ENCODE measurements around the gene SNN. TPM values are rescaled to one million over a fixed set of nuclear protein-coding genes. Genes with fewer than 3 reads are reported as not detected.

SNN gene
- total RNA-seq, 2 donors from 2014 or later: 10.4 to 11.6 TPM

DNA sequence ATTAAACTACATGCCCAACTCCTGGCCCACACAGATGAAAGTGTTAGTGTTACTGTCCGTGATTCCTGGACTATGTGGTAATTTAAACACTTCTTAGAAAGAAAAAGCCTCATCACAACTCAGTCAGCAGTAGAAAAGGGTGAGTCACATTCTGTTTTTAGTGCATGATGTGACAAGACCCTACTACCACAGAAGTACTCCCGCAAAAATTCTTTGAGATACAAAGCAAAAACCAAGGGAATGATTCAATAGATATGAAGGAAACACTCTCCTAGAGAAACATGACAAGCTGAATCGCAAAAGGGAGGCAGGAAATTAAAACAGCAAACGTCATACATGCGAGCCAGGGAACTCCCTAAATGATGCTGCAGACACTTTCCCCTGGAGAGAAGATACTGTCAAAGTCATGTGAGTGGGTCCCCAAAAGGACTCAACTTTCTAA is 14.4 kb downstream of the SNN start:
- ATAC-seq (replicated peaks in 1 of 2): peak; percentile 59 to 79
- Mint-ChIP-seq H3K4me3 (peak overlapping the region in 1 of 2 donors; percentile 25), H3K36me3 (ENCODE audit: insufficient read depth in 2 of 2) (peaks cover 5 to 31% of the 10 kb centered on the region in 2 donors), H3K27me3 (ENCODE audit: low read depth) (no peaks in the 10 kb centered on the region), H3K27ac (peak overlapping the region; percentile 55), H3K9me3 (no peaks in the 10 kb centered on the region), H3K4me1 (ENCODE audit: low read depth) (peaks cover 55% of the 10 kb centered on the region)
- DNase-seq: no peak

DNA sequence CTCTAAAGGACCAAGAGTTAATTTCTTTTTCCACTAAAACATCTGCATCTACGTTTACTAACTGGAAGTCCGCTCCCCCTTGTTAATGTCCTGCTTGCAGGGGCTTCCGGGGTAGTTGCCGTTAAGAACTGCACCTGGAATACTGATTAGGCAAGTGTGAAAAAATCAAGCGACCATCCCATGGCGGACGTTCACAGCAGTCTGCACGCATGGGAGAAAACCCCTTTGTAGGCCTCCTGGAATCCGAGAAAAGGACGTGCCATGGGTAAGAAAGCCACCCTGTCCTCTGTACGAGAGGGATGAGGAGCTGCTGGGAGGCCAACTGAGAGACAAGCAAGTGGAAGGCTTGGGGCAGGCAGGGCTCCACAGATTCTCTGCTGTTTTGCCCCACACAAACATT is 14.9 kb downstream of the SNN start:
- H3K36me3 Mint-ChIP-seq (ENCODE audit: insufficient read depth in 2 of 2): peaks cover 6 to 29% of the 10 kb centered on the region in 2 donors

DNA sequence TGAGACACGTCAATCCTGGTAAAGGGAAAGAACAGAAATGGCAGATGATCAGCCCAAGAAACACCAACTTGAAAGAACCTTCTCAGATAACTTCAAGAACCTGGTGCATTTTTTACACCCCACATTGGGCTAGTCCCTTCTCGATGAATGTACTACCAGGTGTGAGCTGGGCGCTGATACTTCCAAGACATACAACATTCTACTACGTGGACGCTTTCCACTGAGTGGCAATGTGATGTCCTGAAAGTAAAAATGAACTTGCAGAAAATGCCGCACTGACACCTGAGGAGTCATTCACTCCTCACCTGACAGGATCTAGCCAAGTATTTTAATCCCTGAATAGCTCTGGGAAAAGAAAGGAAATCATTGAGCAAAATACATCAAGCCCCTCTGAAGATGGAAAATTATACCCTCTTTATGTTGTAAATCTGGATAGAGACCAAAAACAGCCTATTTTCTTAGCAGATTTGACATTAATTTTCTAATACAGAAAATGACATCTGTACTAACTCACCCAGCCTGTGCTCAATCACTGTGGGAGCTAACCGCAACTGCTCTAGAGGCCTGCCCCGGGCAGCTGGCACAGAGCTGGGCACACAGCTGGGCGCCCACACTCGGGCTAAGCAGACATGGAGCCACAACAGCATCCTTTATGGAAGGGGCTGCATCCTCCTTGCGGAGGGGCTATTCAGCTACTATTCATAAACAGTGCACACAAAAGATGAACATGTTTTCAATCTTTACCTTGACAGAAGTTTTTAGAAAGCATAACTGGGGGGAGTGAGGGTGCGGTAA is 16.2 kb downstream of the SNN start:
- Mint-ChIP-seq H3K27ac (peak overlapping the region; percentile 41), H3K27me3 (ENCODE audit: low read depth) (no peaks in the 10 kb centered on the region), H3K9me3 (no peaks in the 10 kb centered on the region), H3K36me3 (ENCODE audit: insufficient read depth in 2 of 2) (peaks cover 6 to 28% of the 10 kb centered on the region in 2 donors), H3K4me3 (no peak overlapping the region), H3K4me1 (ENCODE audit: low read depth) (peaks cover 46% of the 10 kb centered on the region)
- ATAC-seq (replicated peaks in 1 of 2) (no peak), DNase-seq (no peak)

More for the DNA sequence above, 14.9 kb downstream of the SNN start:
- no peak for ATAC-seq (replicated peaks in 1 of 2)
- H3K27ac Mint-ChIP-seq: no peak overlapping the region
- peaks cover 50% of the 10 kb centered on the region for H3K4me1 Mint-ChIP-seq (ENCODE audit: low read depth)
- DNase-seq: no peak
- no peak overlapping the region for H3K4me3 Mint-ChIP-seq
- H3K9me3 Mint-ChIP-seq: no peaks in the 10 kb centered on the region
- H3K27me3 Mint-ChIP-seq (ENCODE audit: low read depth): no peaks in the 10 kb centered on the region

DNA sequence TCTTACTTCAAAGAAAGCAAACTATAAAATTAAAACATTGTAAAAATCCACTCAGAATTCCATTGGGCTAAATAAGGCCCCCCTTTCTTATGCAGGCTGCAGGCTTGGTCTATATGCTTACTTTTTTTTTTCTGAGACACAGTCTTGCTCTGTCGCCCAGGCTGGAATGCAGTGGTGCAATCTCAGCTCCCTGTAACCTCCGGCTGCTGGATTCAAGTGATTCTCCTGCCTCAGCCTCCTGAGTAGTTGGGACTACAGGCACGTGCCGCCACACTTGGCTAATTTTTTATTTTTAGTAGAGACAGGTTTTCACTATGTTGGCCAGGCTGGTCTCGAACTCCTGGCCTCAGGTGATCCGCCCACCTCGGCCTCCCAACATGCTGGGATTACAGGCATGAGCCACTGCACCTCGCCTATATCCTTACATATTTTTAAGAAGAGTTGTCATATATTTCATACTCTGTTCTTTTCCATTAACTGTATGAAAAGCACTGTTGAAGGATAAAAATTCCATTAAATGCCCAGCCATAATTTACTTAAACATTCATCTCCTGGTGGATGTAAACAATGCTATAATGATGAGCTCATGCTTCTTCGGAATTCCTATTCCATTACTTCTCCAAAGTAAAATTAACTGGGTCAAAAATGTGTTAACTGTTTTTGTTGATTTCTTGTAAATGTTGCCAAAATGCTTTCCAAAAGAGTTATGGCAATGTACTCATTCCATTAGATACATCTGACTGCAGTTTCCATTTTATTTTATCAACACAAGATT is 17.8 kb downstream of the SNN start:
- peaks cover 6 to 35% of the 10 kb centered on the region in 2 donors for H3K36me3 Mint-ChIP-seq (ENCODE audit: insufficient read depth in 2 of 2)
- H3K4me3 Mint-ChIP-seq: no peak overlapping the region
- H3K4me1 Mint-ChIP-seq (ENCODE audit: low read depth): peaks cover 45% of the 10 kb centered on the region
- no peaks in the 10 kb centered on the region for H3K9me3 Mint-ChIP-seq
- peak overlapping the region; percentile 54 for H3K27ac Mint-ChIP-seq
- no peaks in the 10 kb centered on the region for H3K27me3 Mint-ChIP-seq (ENCODE audit: low read depth)
- ATAC-seq (replicated peaks in 1 of 2) (no peak), DNase-seq (no peak)

DNA sequence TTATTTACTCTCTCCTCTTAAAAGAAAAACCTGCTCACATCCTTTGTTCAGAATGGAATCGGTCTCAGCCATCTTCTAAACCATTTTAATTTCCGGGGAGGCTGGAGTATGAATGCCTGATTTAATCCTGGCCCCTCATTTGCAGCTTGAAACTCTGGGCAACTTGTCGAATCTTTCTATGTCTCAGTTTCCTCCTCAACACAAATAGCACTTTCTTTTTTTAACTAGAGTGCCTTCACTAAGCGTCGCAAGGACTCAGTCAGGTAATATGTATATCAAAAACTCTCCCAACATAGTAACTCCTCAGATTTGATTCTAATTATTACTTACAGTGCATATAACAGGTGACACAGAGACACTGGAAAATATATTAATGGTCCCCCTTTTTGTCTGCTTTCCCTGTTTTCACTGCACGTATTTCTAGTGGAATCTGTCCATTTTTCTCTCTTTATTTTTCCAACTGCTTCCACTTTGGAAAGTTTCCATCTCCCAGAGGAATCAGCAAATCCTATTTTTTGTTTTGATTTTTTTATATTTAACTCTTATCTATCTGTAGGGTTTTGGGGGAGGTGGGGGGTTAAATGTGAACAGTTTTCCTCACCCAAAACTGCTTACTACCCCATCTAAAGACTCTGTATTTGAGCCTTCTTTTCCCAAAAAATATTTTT is 18.6 kb downstream of the SNN start:
- Mint-ChIP-seq H3K9me3 (no peaks in the 10 kb centered on the region), H3K36me3 (ENCODE audit: insufficient read depth in 2 of 2) (peaks cover 6 to 42% of the 10 kb centered on the region in 2 donors), H3K4me3 (no peak overlapping the region), H3K27me3 (ENCODE audit: low read depth) (no peaks in the 10 kb centered on the region), H3K4me1 (ENCODE audit: low read depth) (peaks cover 38% of the 10 kb centered on the region), H3K27ac (no peak overlapping the region)
- no peak for DNase-seq
- no peak for ATAC-seq (replicated peaks in 1 of 2)

DNA sequence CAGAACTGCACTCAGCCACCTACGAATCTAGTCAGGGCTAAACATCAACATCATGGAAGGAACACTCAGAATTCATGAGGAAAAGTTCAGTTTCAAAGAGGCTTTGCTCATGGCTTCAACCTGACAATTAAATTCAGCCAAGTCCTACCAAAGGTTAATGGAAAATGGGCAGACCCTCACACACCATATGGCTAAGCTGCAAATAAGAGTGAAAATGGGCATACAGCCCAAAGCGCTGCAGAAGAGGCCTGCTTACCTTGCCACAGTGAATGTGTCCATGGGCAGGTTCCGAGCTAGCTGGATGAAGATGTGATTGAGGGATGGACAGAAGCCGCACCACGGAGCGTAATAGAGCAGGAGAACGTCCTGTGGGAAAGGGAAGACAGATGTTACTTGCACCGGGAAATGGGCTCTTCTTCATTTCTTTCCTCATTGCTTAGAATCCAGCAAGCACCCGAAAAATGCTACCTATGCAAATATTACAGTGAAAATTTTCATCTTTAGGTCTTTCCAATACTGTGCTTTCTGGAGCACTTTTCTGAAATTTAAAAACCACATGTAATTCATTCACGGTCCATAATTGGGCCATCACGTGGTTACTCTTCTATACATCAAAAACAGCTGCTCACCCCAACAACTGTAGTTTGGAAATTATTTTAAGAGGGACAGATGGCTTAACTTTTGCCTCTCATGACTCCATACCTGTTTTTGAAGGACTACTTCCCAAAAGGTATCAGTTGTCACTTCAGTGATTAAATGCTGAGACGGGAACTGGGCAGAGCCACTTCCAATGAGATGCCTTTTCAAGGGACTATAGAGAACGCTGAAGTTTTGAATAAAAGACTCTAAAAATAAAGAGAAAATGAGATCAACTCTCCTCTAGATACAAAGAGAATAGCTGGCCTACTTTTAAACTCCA is 19.6 kb downstream of the SNN start:
- H3K9me3 Mint-ChIP-seq: no peaks in the 10 kb centered on the region
- peak overlapping the region; percentile 60 for H3K27ac Mint-ChIP-seq
- DNase-seq: no peak
- H3K36me3 Mint-ChIP-seq (ENCODE audit: insufficient read depth in 2 of 2): peaks cover 6 to 46% of the 10 kb centered on the region in 2 donors
- no peak overlapping the region for H3K4me3 Mint-ChIP-seq
- H3K4me1 Mint-ChIP-seq (ENCODE audit: low read depth): peaks cover 28% of the 10 kb centered on the region
- no peak for ATAC-seq (replicated peaks in 1 of 2)
- H3K27me3 Mint-ChIP-seq (ENCODE audit: low read depth): no peaks in the 10 kb centered on the region

DNA sequence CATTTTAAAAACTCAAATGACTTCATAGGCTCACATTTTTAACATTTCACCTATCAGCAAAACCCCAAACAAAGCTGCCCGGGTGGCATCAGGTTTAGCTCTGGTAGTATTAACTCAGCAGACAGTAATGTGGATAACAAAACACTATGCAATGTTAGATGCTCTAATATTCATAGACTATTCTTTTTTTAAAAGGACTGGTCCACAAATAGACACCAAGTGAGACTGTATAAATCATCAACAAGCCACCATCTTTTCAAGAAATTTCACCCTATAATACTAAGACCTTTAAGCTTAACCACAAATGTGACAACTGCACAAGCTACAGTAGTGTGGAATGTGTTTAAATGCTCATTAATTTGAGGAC is 20.2 kb downstream of the SNN start:
- Mint-ChIP-seq H3K4me1 (ENCODE audit: low read depth) (peaks cover 22% of the 10 kb centered on the region), H3K27me3 (ENCODE audit: low read depth) (no peaks in the 10 kb centered on the region), H3K9me3 (no peaks in the 10 kb centered on the region), H3K27ac (peak overlapping the region; percentile 60), H3K36me3 (ENCODE audit: insufficient read depth in 2 of 2) (peaks cover 6 to 49% of the 10 kb centered on the region in 2 donors), H3K4me3 (no peak overlapping the region)
- ATAC-seq (replicated peaks in 1 of 2) (no peak), DNase-seq (no peak)

DNA sequence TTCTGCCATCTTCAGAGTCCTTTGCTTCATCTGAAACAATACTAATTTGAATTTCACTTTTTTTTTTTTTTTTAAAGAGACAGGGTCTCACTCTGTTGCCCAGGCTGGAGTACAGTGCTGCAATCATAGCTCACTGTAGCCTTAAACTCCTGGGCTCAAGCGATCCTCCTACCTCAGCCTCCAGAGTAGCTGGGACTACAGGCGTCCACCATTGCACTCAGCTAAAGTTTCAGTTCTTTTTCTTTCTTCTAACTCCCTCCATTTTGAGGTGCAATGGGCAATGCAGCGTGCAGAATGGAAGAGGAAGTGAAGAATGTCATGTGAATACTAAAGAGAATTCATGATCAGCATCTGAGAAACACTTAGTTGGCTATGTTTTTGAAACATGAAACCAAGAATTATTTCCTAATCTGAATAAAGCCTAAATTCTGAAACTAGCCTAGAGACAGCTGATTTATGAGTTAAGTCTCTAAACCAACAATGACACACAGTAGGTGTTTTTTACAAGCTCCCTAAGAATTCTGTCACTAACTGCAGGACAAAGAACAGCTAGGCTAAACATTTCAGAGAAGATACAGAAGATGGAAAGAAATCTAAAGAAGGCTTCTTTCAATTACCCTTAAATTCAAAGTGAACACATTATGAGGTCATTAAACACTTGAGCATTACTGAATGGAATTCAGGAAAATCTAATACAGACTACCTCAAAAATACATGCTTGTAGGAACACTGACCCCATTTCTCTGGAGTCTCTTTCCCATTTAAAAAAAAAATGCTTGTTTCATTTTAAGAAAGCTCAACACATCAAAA is 21.0 kb downstream of the SNN start:
- ATAC-seq (replicated peaks in 1 of 2) (peak in 1 of 2 donors; percentile 25), DNase-seq (no peak)
- Mint-ChIP-seq H3K27ac (peak overlapping the region; percentile 62), H3K4me1 (ENCODE audit: low read depth) (peaks cover 22% of the 10 kb centered on the region), H3K9me3 (no peaks in the 10 kb centered on the region), H3K36me3 (ENCODE audit: insufficient read depth in 2 of 2) (peaks cover 6 to 43% of the 10 kb centered on the region in 2 donors), H3K27me3 (ENCODE audit: low read depth) (no peaks in the 10 kb centered on the region), H3K4me3 (peak overlapping the region in 1 of 2 donors; percentile 36)

DNA sequence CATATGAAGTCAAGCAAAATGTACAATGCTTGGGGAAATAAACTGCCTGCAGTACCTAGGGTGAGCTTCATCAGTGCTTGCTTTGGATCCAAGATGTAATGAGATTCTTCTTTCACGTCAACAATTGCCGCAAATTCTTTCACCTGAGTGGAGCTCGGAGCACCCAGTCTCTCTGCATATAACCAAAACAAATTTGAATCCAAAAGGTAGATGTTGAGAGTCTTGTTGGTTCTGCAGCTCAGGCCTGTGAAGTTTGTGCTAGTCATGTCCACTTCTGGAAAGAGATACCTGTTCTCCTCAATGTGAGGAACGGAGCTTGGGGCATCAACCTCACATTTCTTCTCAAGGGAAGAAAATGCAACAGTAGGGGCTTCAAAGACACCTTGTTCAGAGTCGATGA is 23.0 kb downstream of the SNN start:
- Mint-ChIP-seq H3K27me3 (ENCODE audit: low read depth) (no peaks in the 10 kb centered on the region), H3K36me3 (ENCODE audit: insufficient read depth in 2 of 2) (peaks cover 6 to 48% of the 10 kb centered on the region in 2 donors), H3K9me3 (no peaks in the 10 kb centered on the region), H3K4me1 (ENCODE audit: low read depth) (peaks cover 31% of the 10 kb centered on the region), H3K4me3 (no peak overlapping the region), H3K27ac (no peak overlapping the region)
- ATAC-seq (replicated peaks in 1 of 2) (no peak), DNase-seq (no peak)

DNA sequence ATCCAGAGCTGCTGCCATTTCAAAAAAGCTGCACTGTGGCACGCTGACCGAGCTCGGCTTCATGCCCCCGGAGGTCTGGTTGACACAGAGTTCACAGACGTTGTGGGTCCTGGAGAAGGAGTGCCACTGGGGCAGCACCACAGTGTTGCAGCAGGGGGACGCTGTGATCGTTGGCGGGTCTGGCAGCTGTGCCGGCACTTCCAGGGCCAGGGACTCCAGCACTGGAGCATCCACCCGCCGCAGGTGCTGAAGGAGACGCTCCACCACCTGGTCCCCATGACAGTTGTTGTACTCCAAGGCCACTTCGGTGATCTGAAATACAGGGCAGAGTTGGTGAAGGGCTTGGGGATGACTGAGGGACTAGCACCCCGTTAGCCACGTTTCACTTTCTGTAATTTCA is 23.5 kb downstream of the SNN start:
- ATAC-seq (replicated peaks in 1 of 2) (no peak), DNase-seq (no peak)
- Mint-ChIP-seq H3K4me3 (no peak overlapping the region), H3K27me3 (ENCODE audit: low read depth) (no peaks in the 10 kb centered on the region), H3K36me3 (ENCODE audit: insufficient read depth in 2 of 2) (peaks cover 3 to 49% of the 10 kb centered on the region in 2 donors), H3K27ac (no peak overlapping the region), H3K9me3 (no peaks in the 10 kb centered on the region), H3K4me1 (ENCODE audit: low read depth) (peaks cover 36% of the 10 kb centered on the region)

DNA sequence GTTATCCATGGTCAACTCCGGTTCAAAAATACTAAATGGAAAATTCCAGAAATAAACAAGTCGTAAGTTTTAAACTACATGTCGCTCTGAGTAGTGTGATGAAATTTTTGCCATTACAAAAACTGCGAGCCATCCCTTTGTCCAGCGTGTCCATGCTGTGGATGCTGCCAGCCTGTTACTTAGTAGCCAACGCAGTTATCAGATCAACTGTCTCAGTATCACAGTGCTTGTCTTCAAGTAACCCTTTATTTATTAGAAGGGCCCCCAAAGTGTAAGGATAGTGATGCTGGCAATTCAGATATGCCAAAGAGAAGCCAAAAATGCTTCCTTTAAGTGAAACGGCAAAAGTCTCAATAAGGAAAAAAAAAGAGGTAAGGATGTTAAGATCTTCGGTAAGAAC is 23.9 kb downstream of the SNN start:
- ATAC-seq (replicated peaks in 1 of 2) (no peak), DNase-seq (no peak)
- peaks cover 40% of the 10 kb centered on the region for H3K4me1 Mint-ChIP-seq (ENCODE audit: low read depth)
- H3K27me3 Mint-ChIP-seq (ENCODE audit: low read depth): no peaks in the 10 kb centered on the region
- H3K9me3 Mint-ChIP-seq: no peaks in the 10 kb centered on the region
- peaks cover 3 to 47% of the 10 kb centered on the region in 2 donors for H3K36me3 Mint-ChIP-seq (ENCODE audit: insufficient read depth in 2 of 2)
- H3K27ac Mint-ChIP-seq: no peak overlapping the region
- H3K4me3 Mint-ChIP-seq: no peak overlapping the region

DNA sequence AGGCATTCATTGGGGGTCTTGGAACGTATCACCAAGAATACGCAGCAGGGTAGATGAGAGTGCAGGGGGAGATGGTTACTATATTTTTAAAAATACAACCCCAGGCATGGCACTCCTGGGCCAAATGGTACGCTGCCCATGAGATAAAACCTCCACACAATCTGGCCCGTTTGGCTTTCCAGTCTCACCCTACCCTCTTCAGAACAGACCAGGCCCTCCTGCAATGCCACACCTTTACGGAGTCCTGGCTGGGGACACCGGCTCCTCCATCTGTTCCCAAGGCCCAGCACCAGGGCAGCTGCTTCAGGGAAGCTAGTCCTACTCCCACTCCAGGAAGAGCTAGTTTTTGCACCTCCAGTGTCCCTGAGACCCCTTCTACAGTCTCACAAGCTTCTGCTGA is 24.4 kb downstream of the SNN start:
- Mint-ChIP-seq H3K9me3 (no peaks in the 10 kb centered on the region), H3K4me3 (no peak overlapping the region), H3K4me1 (ENCODE audit: low read depth) (peaks cover 42% of the 10 kb centered on the region), H3K36me3 (ENCODE audit: insufficient read depth in 2 of 2) (peaks cover 1 to 43% of the 10 kb centered on the region in 2 donors), H3K27me3 (ENCODE audit: low read depth) (no peaks in the 10 kb centered on the region), H3K27ac (no peak overlapping the region)
- ATAC-seq (replicated peaks in 1 of 2) (no peak), DNase-seq (no peak)

Data from activated T-cell treated with anti-CD3 and anti-CD28 coated beads, Interleukin-2, amount 50 U/mL, for 72 hours (primary cell).